ENCODE results near the gene GSTA3.
"Not testable (repeated sequence)": the region's sequence is repeated elsewhere in the genome, so short reads cannot be mapped to it uniquely, and the experiment has no call there.

GSTA3 gene

GRCh38 chr6:52910091-52910490 lies 593 bp upstream of the GSTA3 start:
- no peak for DNase-seq (ENCODE audit: low spot score)

- DNase-seq (ENCODE audit: low spot score) = no peak
These were observed 367 bp downstream of the GSTA3 start for GRCh38 chr6:52909131-52909530.

GRCh38 chr6:52908526-52908925 lies 972 bp downstream of the GSTA3 start:
- no peak for DNase-seq (ENCODE audit: low spot score)

GRCh38 chr6:52904562-52905279 lies 4.8 kb downstream of the GSTA3 start:
- no peak for DNase-seq (ENCODE audit: low spot score)

GRCh38 chr6:52900536-52900935 lies 9.0 kb downstream of the GSTA3 start:
- DNase-seq (ENCODE audit: low spot score) = no peak

GRCh38 chr6:52895790-52896189 lies 13.7 kb downstream of the GSTA3 start:
- DNase-seq (ENCODE audit: low spot score) = not testable (repeated sequence)

GRCh38 chr6:52894285-52894684 lies 15.2 kb downstream of the GSTA3 start:
- DNase-seq (ENCODE audit: low spot score) = no peak

- DNase-seq (ENCODE audit: low spot score) = no peak
These were observed 15.7 kb downstream of the GSTA3 start for GRCh38 chr6:52893803-52894202.

- no peak for DNase-seq (ENCODE audit: low spot score)
These were observed 16.3 kb downstream of the GSTA3 start for GRCh38 chr6:52893221-52893620.

- DNase-seq (ENCODE audit: low spot score) = no peak
These were observed 19.5 kb downstream of the GSTA3 start for GRCh38 chr6:52890018-52890417.

GRCh38 chr6:52887910-52888524 lies 21.5 kb downstream of the GSTA3 start:
- DNase-seq (ENCODE audit: low spot score) = no peak

GRCh38 chr6:52881996-52882841 lies 27.3 kb downstream of the GSTA3 start:
- peak; percentile 71 for DNase-seq (ENCODE audit: low spot score)

- DNase-seq (ENCODE audit: low spot score) = no peak
These were observed 27.9 kb downstream of the GSTA3 start for GRCh38 chr6:52881662-52881995.

GRCh38 chr6:52877786-52878185 lies 31.7 kb downstream of the GSTA3 start:
- DNase-seq (ENCODE audit: low spot score) = no peak

GRCh38 chr6:52877168-52877567 lies 32.3 kb downstream of the GSTA3 start:
- no peak for DNase-seq (ENCODE audit: low spot score)

GRCh38 chr6:52876056-52876787 lies 33.3 kb downstream of the GSTA3 start:
- DNase-seq (ENCODE audit: low spot score) = no peak

- DNase-seq (ENCODE audit: low spot score) = no peak
These were observed 37.5 kb downstream of the GSTA3 start for GRCh38 chr6:52872031-52872430.

- no peak for DNase-seq (ENCODE audit: low spot score)
These were observed 37.9 kb downstream of the GSTA3 start for GRCh38 chr6:52871621-52872020.

- not testable (repeated sequence) for DNase-seq (ENCODE audit: low spot score)
These were observed 39.0 kb downstream of the GSTA3 start for GRCh38 chr6:52870335-52871091.

GRCh38 chr6:52868899-52869298 lies 40.6 kb downstream of the GSTA3 start:
- not testable (repeated sequence) for DNase-seq (ENCODE audit: low spot score)

- no peak for DNase-seq (ENCODE audit: low spot score)
These were observed 41.3 kb downstream of the GSTA3 start for GRCh38 chr6:52868240-52868639.

GRCh38 chr6:52861151-52861550 lies 48.3 kb downstream of the GSTA3 start:
- not testable (repeated sequence) for DNase-seq (ENCODE audit: low spot score)

Data from pons (tissue), 1 donor.